Effector memory CD4-positive, alpha-beta T cell (primary cell): Measurements from ENCODE around the gene AQP12A.
"Not testable (repeated sequence)": the region's sequence is repeated elsewhere in the genome, so short reads cannot be mapped to it uniquely, and the experiment has no call there.

Source experiments
- DNase-seq, 3 donors: peaks; one replicate each; pipeline ENCODE4 v3.0.0-alpha.2; 2020
- H3K27ac ChIP-seq: 2 replicates; pipeline ENCODE4 v1.7.0; 2013; ENCODE audit warnings: mild to moderate bottlenecking, low read length, moderate library complexity; ENCODE audit not compliant: insufficient read depth, poor library complexity, severe bottlenecking
- H3K27me3 ChIP-seq: replicated peaks from 2 replicates; pipeline ENCODE4 v1.7.0; 2013; ENCODE audit warnings: mild to moderate bottlenecking, low read length; ENCODE audit not compliant: insufficient read depth, control insufficient read depth, poor library complexity, severe bottlenecking
- H3K36me3 ChIP-seq: 2 replicates; pipeline ENCODE4 v1.7.0; 2013; ENCODE audit warnings: mild to moderate bottlenecking, low read length, moderate library complexity; ENCODE audit not compliant: control insufficient read depth, insufficient read depth
- H3K4me1 ChIP-seq: 2 replicates; pipeline ENCODE4 v1.7.0; 2013; ENCODE audit warnings: low read length, mild to moderate bottlenecking; ENCODE audit not compliant: control insufficient read depth, insufficient read depth, poor library complexity, severe bottlenecking
- H3K4me3 ChIP-seq: 2 replicates; pipeline ENCODE4 v1.7.0; 2013; ENCODE audit warnings: low read length, low read depth, mild to moderate bottlenecking; ENCODE audit not compliant: insufficient read depth, poor library complexity, severe bottlenecking
- H3K9me3 ChIP-seq: 2 replicates; pipeline ENCODE4 v1.7.0; 2013; ENCODE audit warnings: mild to moderate bottlenecking, low read length, moderate library complexity; ENCODE audit not compliant: control insufficient read depth

AQP12A gene

GRCh38 chr2:240659883-240660282, 31.8 kb upstream of the AQP12A start:
- H3K27me3 ChIP-seq, H3K9me3 ChIP-seq, H3K4me1 ChIP-seq, H3K4me3 ChIP-seq, H3K36me3 ChIP-seq, DNase-seq, H3K27ac ChIP-seq: not testable (repeated sequence)

GRCh38 chr2:240662681-240663080, 29.0 kb upstream of the AQP12A start:
- no peak for DNase-seq
- Histone ChIP-seq H3K27me3 (peaks cover 2% of the 10 kb centered on the region), H3K27ac (no peak overlapping the region), H3K4me1 (no peaks in the 10 kb centered on the region), H3K9me3 (no peaks in the 10 kb centered on the region), H3K4me3 (no peak overlapping the region), H3K36me3 (no peaks in the 10 kb centered on the region)

GRCh38 chr2:240663546-240664190, 28.0 kb upstream of the AQP12A start:
- Histone ChIP-seq H3K27ac (no peak overlapping the region), H3K4me3 (no peak overlapping the region), H3K9me3 (no peaks in the 10 kb centered on the region), H3K36me3 (no peaks in the 10 kb centered on the region), H3K4me1 (no peaks in the 10 kb centered on the region), H3K27me3 (peaks cover 2% of the 10 kb centered on the region)
- no peak for DNase-seq

GRCh38 chr2:240664622-240665021, 27.0 kb upstream of the AQP12A start:
- Histone ChIP-seq H3K36me3 (no peaks in the 10 kb centered on the region), H3K27ac (no peak overlapping the region), H3K4me3 (no peak overlapping the region), H3K4me1 (no peaks in the 10 kb centered on the region), H3K27me3 (peaks cover 2% of the 10 kb centered on the region), H3K9me3 (no peaks in the 10 kb centered on the region)
- DNase-seq: no peak

- no peak for DNase-seq
- no peak overlapping the region for H3K4me3 ChIP-seq
These were observed 21.3 kb upstream of the AQP12A start for GRCh38 chr2:240670402-240670801.

GRCh38 chr2:240670950-240671349, 20.7 kb upstream of the AQP12A start:
- H3K9me3 ChIP-seq: no peaks in the 10 kb centered on the region
- peaks cover 2% of the 10 kb centered on the region for H3K27me3 ChIP-seq

More at GRCh38 chr2:240670402-240670801, 21.3 kb upstream of the AQP12A start:
- H3K27me3 ChIP-seq: peaks cover 2% of the 10 kb centered on the region
- no peak overlapping the region for H3K27ac ChIP-seq
- no peaks in the 10 kb centered on the region for H3K36me3 ChIP-seq
- H3K4me1 ChIP-seq: no peaks in the 10 kb centered on the region
- H3K9me3 ChIP-seq: no peaks in the 10 kb centered on the region

GRCh38 chr2:240672076-240672700, 19.5 kb upstream of the AQP12A start:
- H3K36me3 ChIP-seq: no peaks in the 10 kb centered on the region
- no peak overlapping the region for H3K4me3 ChIP-seq
- H3K4me1 ChIP-seq: no peaks in the 10 kb centered on the region
- no peaks in the 10 kb centered on the region for H3K9me3 ChIP-seq
- H3K27ac ChIP-seq: no peak overlapping the region
- H3K27me3 ChIP-seq: no peaks in the 10 kb centered on the region
- DNase-seq: no peak

More at GRCh38 chr2:240670950-240671349, 20.7 kb upstream of the AQP12A start:
- Histone ChIP-seq H3K4me1 (no peaks in the 10 kb centered on the region), H3K27ac (no peak overlapping the region), H3K36me3 (no peaks in the 10 kb centered on the region), H3K4me3 (no peak overlapping the region)
- DNase-seq: no peak

- no peak overlapping the region for H3K4me3 ChIP-seq
- no peaks in the 10 kb centered on the region for H3K4me1 ChIP-seq
- no peak for DNase-seq
- no peak overlapping the region for H3K27ac ChIP-seq
- H3K36me3 ChIP-seq: no peaks in the 10 kb centered on the region
- no peaks in the 10 kb centered on the region for H3K27me3 ChIP-seq
- no peaks in the 10 kb centered on the region for H3K9me3 ChIP-seq
These were observed 18.9 kb upstream of the AQP12A start for GRCh38 chr2:240672701-240673190.

- not testable (repeated sequence) for H3K36me3 ChIP-seq, H3K4me3 ChIP-seq, H3K4me1 ChIP-seq, H3K9me3 ChIP-seq, H3K27ac ChIP-seq, H3K27me3 ChIP-seq, DNase-seq
These were observed 17.0 kb upstream of the AQP12A start for GRCh38 chr2:240674461-240675184.

GRCh38 chr2:240675345-240675744, 16.3 kb upstream of the AQP12A start:
- not testable (repeated sequence) for H3K36me3 ChIP-seq, H3K4me3 ChIP-seq

More at GRCh38 chr2:240675345-240675744, 16.3 kb upstream of the AQP12A start:
- H3K4me1 ChIP-seq, H3K27me3 ChIP-seq, H3K9me3 ChIP-seq, DNase-seq, H3K27ac ChIP-seq: not testable (repeated sequence)
